Measurements from ENCODE around the gene SOX18.

DNA sequence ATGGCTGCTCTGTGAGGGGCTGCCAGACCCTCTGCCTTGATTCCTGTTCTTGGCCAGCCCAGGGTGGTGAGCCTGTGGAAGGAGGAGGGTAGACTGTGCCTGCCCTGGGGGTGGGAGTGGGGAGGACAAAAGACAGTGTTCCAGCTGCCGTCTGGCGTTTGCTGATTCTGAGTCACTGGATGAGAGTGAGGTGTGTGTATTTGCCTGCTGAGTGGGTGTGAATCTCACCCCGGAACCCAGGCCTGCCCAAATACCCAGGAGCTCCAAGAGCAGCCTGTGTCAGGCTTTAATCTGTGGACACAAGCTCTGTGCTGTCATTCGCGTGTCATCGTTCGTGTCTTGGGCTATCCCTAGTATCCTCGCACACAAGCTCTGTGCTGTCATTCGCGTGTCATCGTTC, 37.4 kb upstream of the SOX18 start:
- TF ChIP-seq CTCF (IDR thresholded peaks at IDR 0.05) (no peak), POLR2A (IDR thresholded peaks at IDR 0.05) (no peak)

Measured in uterus (tissue), 2 donors.